GM23248 (cell line): ENCODE results near the gene ITGA11. TPM values are rescaled to one million over a fixed set of nuclear protein-coding genes. Genes with fewer than 3 reads are reported as not detected.

Experiments used
- DNase-seq: peaks from one replicate; pipeline ENCODE4 v3.0.0-alpha.2; 2015
- H2AFZ ChIP-seq: fragments of 200-600 bp; sonication (generic); 2 replicates; pipeline ENCODE4 v1.6.1; 2016; ENCODE audit warnings: antibody characterized with exemption
- H3F3A ChIP-seq: fragments of 200-600 bp; sonication (generic); 2 replicates; pipeline ENCODE4 v1.6.1; 2016; ENCODE audit warnings: mild to moderate bottlenecking, antibody characterized with exemption, mixed run types; ENCODE audit not compliant: insufficient read depth
- H3K27ac ChIP-seq: fragments of 200-600 bp; sonication (generic); 2 replicates; pipeline ENCODE4 v1.5.1; 2016; ENCODE audit warnings: mild to moderate bottlenecking
- H3K27me3 ChIP-seq: fragments of 200-600 bp; sonication (generic); replicated peaks from 2 replicates; pipeline ENCODE4 v1.6.1; 2016; ENCODE audit warnings: mild to moderate bottlenecking; ENCODE audit not compliant: insufficient read depth
- H3K36me3 ChIP-seq: fragments of 200-600 bp; sonication (generic); 2 replicates; pipeline ENCODE4 v1.6.1; 2016; ENCODE audit warnings: low read depth, mild to moderate bottlenecking
- H3K4me1 ChIP-seq: fragments of 200-600 bp; sonication (generic); 2 replicates; pipeline ENCODE4 v1.6.1; 2016; ENCODE audit warnings: mild to moderate bottlenecking; ENCODE audit not compliant: insufficient read depth
- H3K4me2 ChIP-seq: fragments of 200-600 bp; sonication (generic); one replicate; pipeline ENCODE4 v1.6.1; 2016; ENCODE audit warnings: mild to moderate bottlenecking; ENCODE audit not compliant: unreplicated experiment
- H3K4me3 ChIP-seq: fragments of 200-600 bp; sonication (generic); 2 replicates; pipeline ENCODE4 v1.5.1; 2016; ENCODE audit warnings: mild to moderate bottlenecking
- H3K79me2 ChIP-seq: fragments of 200-600 bp; sonication (generic); 2 replicates; pipeline ENCODE4 v1.6.1; 2016; ENCODE audit warnings: mild to moderate bottlenecking; ENCODE audit not compliant: insufficient read depth
- H3K9ac ChIP-seq: fragments of 200-600 bp; sonication (generic); 2 replicates; pipeline ENCODE4 v1.6.1; 2016; ENCODE audit warnings: mild to moderate bottlenecking
- H3K9me2 ChIP-seq: fragments of 200-600 bp; sonication (generic); 2 replicates; pipeline ENCODE4 v1.6.1; 2016; ENCODE audit warnings: mixed run types, mild to moderate bottlenecking, moderate library complexity; ENCODE audit not compliant: insufficient read depth
- H3K9me3 ChIP-seq: fragments of 200-600 bp; sonication (generic); one replicate; pipeline ENCODE4 v1.6.1; 2017; ENCODE audit warnings: low read depth
- H4K20me1 ChIP-seq: fragments of 200-600 bp; sonication (generic); 2 replicates; pipeline ENCODE4 v1.6.0; 2016; ENCODE audit not compliant: insufficient read depth
- EZH2 ChIP-seq: fragments of 200-600 bp; sonication (generic); IDR thresholded peaks from 2 replicates; pipeline ENCODE4 v1.6.1; 2018; ENCODE audit warnings: antibody characterized with exemption, mild to moderate bottlenecking; ENCODE audit not compliant: insufficient read depth, poor library complexity, severe bottlenecking
- EZH2phosphoT487 ChIP-seq: fragments of 200-600 bp; sonication (generic); IDR thresholded peaks from 2 replicates; pipeline ENCODE4 v1.6.1; 2018; ENCODE audit warnings: antibody characterized with exemption, moderate library complexity, mild to moderate bottlenecking, low read depth; ENCODE audit not compliant: insufficient read depth
- WGBS, 2 experiments: methylation state at CpG; one replicate each; pipeline ENCODE4 v1.1.6; 2015 to 2017; ENCODE audit warnings: low lambda C conversion rate in 2 of 2, low coverage in 1 of 2; ENCODE audit errors: missing lambda C conversion rate in 2 of 2; 5-methylcytosine and 5-hydroxymethylcytosine counted together
- in situ Hi-C: fragments of 300-500 bp; cut with MboI; formaldehyde crosslinking; loops from 2 replicates; pipeline ENCODE4 v1.15.0; 2020
- polyA plus RNA-seq: library from polyadenylated mRNA; unstranded; fragments of >200 nt; fragmentation: Nextera tagmentation; extraction: Ambion mirVana; gene quantifications from 2 replicates; pipeline ENCODE4 v1.2.1, GENCODE V29; 2016
- total RNA-seq: library from RNA; depleted of rRNA; stranded (reverse); fragments of >200 nt; shearing (Covaris generic); gene quantifications from 2 replicates; pipeline ENCODE4 v1.2.3, GENCODE V29; 2014

ITGA11 gene
- total and polyA plus RNA-seq, 2 experiments from 2014 or later, result 312 to 352 TPM

DNA sequence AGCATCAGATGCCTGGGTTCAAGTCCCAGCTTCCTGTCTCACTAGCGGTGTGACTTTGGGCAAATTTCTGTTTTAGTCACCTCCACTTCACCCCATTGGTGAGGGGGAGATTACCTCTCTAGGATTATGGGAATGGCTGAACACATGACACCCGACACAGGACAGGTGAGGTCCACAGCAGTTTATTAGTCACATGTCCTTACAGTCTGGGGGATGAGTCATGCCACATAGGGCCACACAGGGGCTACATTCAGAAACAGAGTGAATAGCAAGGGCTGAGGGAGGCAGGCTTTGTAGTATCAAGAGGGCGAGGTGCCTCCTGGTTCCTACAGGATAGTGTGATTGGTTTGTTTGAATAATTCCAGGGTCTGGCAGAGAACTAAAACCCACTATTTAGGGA is 15.2 kb upstream of the ITGA11 start:
- Histone ChIP-seq H2AFZ (no peak overlapping the region), H3K27me3 (no peaks in the 10 kb centered on the region), H3K36me3 (no peaks in the 10 kb centered on the region), H3K4me3 (no peak overlapping the region), H3K9ac (no peak overlapping the region), H3K9me3 (no peaks in the 10 kb centered on the region), H4K20me1 (no peaks in the 10 kb centered on the region), H3K4me1 (no peaks in the 10 kb centered on the region), H3K4me2 (no peak overlapping the region), H3K9me2 (no peaks in the 10 kb centered on the region), H3K79me2 (no peaks in the 10 kb centered on the region), H3F3A (no peaks in the 10 kb centered on the region), H3K27ac (no peak overlapping the region)
- 93 to 97% methylated on average over 3 of the region's 3 CpGs for WGBS, 2 experiments
- in situ Hi-C loops, result no loop called here
- no peak for DNase-seq
- TF ChIP-seq EZH2 (no peak), EZH2phosphoT487 (no peak)

DNA sequence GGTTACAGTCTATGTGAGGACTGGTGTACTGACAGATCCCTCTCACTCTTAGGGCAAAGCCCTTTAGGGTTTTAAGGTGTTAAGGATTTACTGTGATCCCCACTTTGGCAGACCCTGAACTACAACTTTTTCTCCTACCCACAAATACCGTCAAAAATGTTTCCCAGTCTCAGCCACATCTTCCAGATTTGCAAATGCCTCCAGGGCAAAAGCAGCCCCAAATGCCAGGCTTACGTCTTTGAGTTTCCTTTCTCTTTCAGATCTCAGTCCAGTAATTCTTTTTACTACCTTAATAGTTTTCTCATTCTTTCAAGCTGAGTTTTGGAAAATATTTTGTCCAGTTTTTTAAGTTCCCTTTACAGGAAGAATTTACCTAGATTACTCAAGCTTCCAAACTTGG is 13.4 kb upstream of the ITGA11 start:
- Histone ChIP-seq H2AFZ (no peak overlapping the region), H4K20me1 (no peaks in the 10 kb centered on the region), H3K4me1 (peaks cover 18% of the 10 kb centered on the region), H3K27ac (no peak overlapping the region), H3K4me2 (no peak overlapping the region), H3K9me3 (no peaks in the 10 kb centered on the region), H3K79me2 (no peaks in the 10 kb centered on the region), H3K27me3 (no peaks in the 10 kb centered on the region), H3K9ac (no peak overlapping the region), H3K4me3 (no peak overlapping the region), H3K36me3 (no peaks in the 10 kb centered on the region), H3F3A (peaks cover 17% of the 10 kb centered on the region), H3K9me2 (no peaks in the 10 kb centered on the region)
- in situ Hi-C loops, result no loop called here
- TF ChIP-seq EZH2phosphoT487 (no peak), EZH2 (no peak)
- WGBS, 2 experiments, result 84 to 86% methylated on average over 2 of the region's 2 CpGs
- no peak for DNase-seq

DNA sequence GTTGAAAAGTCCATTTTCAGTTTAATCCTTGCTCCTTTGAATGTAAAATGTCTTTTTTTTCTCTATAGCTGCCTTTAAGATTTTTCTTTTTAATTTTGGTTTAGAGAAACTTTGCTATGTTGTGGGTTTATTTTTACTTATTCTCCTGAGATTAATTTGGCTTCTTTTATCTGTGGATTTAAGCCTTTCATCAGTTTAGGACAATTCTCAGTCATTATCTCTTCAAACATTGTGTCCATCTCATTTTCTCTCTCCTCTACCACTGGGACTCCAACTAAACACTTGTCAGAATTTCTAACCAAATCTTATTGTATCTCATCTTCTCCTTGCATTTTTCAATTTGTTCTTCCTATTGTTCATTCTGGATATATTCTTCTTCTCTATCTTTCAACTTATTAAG is 12.4 kb upstream of the ITGA11 start:
- H3K36me3 ChIP-seq, result no peaks in the 10 kb centered on the region
- in situ Hi-C loops, result no loop called here
- H3K9me3 ChIP-seq, result no peaks in the 10 kb centered on the region
- H2AFZ ChIP-seq, result no peak overlapping the region
- peaks cover 19% of the 10 kb centered on the region for H3F3A ChIP-seq
- H3K4me2 ChIP-seq, result no peak overlapping the region
- no peak for DNase-seq
- no peak overlapping the region for H3K9ac ChIP-seq
- H3K4me1 ChIP-seq, result peaks cover 18% of the 10 kb centered on the region
- no peaks in the 10 kb centered on the region for H3K9me2 ChIP-seq
- H3K27me3 ChIP-seq, result no peaks in the 10 kb centered on the region
- no peaks in the 10 kb centered on the region for H4K20me1 ChIP-seq
- TF ChIP-seq EZH2 (no peak), EZH2phosphoT487 (no peak)
- no peaks in the 10 kb centered on the region for H3K79me2 ChIP-seq
- no peak overlapping the region for H3K4me3 ChIP-seq
- H3K27ac ChIP-seq, result no peak overlapping the region

DNA sequence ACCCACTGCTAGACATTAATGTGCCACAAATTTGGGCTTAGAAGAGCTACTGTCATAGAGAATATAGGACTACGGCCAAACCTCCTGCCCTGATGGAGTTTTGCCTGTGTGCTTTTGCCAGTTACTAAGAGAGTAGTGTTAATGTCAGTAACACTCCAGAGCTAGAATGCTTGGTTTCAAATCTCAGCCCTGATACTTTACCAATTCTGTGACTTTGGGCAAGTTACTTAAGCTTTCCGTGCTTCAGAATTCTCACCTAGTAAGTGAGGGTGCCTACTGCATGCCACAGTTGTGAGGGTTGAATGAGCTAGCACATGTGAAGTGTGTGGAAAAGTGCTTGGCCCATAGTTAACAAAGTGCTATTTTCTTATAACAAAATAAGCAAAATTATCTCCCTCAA is 10.9 kb upstream of the ITGA11 start:
- no peaks in the 10 kb centered on the region for H3K9me2 ChIP-seq
- H4K20me1 ChIP-seq, result no peaks in the 10 kb centered on the region
- H3K27ac ChIP-seq, result no peak overlapping the region
- 61 to 62% methylated on average over 2 of the region's 2 CpGs for WGBS, 2 experiments
- no peak overlapping the region for H3K9ac ChIP-seq
- H3K4me3 ChIP-seq, result no peak overlapping the region
- H3K36me3 ChIP-seq, result no peaks in the 10 kb centered on the region
- in situ Hi-C loops, result no loop called here
- H3K27me3 ChIP-seq, result no peaks in the 10 kb centered on the region
- no peak for DNase-seq
- H3K4me1 ChIP-seq, result peaks cover 18% of the 10 kb centered on the region
- 0 out of 2 replicates have a peak overlapping the region, but pooled peaks have one; percentile 0 for H2AFZ ChIP-seq
- TF ChIP-seq EZH2phosphoT487 (no peak), EZH2 (no peak)
- no peaks in the 10 kb centered on the region for H3K9me3 ChIP-seq
- no peaks in the 10 kb centered on the region for H3K79me2 ChIP-seq
- peaks cover 19% of the 10 kb centered on the region for H3F3A ChIP-seq
- no peak overlapping the region for H3K4me2 ChIP-seq

DNA sequence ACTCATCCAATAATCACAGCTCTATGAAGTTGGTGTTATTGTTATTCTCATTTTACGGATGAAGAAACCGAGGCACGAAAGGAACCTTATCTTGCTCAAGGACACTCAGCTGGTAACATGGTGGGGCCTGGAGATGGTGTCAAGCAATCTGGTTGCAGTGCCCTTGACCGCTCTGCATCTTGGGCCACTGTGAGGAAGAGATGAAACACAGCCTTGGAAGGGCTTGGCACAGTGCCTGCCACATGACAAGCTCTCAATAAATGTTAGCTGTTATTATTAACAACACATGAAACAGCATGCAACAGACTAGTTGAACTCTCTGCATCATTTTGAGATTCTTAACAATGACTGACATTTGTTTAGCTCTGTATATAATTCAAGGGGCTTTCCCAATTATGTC is 10.1 kb upstream of the ITGA11 start:
- no peak overlapping the region for H2AFZ ChIP-seq

More for the DNA sequence above, 10.1 kb upstream of the ITGA11 start:
- H3K4me1 ChIP-seq, result peaks cover 18% of the 10 kb centered on the region
- no peak overlapping the region for H3K9ac ChIP-seq
- H3K79me2 ChIP-seq, result no peaks in the 10 kb centered on the region
- no peak overlapping the region for H3K4me2 ChIP-seq
- H4K20me1 ChIP-seq, result no peaks in the 10 kb centered on the region
- DNase-seq, result peak; percentile 53
- H3K4me3 ChIP-seq, result no peak overlapping the region
- no peaks in the 10 kb centered on the region for H3K36me3 ChIP-seq
- no peak overlapping the region for H3K27ac ChIP-seq
- H3F3A ChIP-seq, result peaks cover 19% of the 10 kb centered on the region
- no peaks in the 10 kb centered on the region for H3K9me3 ChIP-seq
- no peaks in the 10 kb centered on the region for H3K9me2 ChIP-seq
- TF ChIP-seq EZH2phosphoT487, result no peak
- no peak for TF ChIP-seq EZH2
- in situ Hi-C loops, result no loop called here
- WGBS, 2 experiments, result 52 to 54% methylated on average over 4 of the region's 4 CpGs
- H3K27me3 ChIP-seq, result no peaks in the 10 kb centered on the region
